GM12878 (cell line): ENCODE measurements around the gene SNPH. TPM values are rescaled to one million over a fixed set of nuclear protein-coding genes. Genes with fewer than 3 reads are reported as not detected.

ENCODE experiments used
- ATAC-seq: fragments of 200-7000 bp; cut with Tn5 transposase; 3 replicates; pipeline ENCODE4 v1.9.1; 2020; ENCODE audit warnings: mild to moderate bottlenecking, moderate library complexity
- BruUV-seq: library from RNA; stranded (reverse); fragments of 400-500 nt; replicated peaks from 2 replicates; lab custom pipeline; 2021; lab: Mats Ljungman, UMichigan
- CTCF ChIA-PET: fragments of 300-600 bp; sonication (Branson Sonifier 250); formaldehyde crosslinking; extraction: SDS; loops from one replicate; lab custom pipeline; 2021; ENCODE audit warnings: inconsistent platforms; lab: Yijun Ruan, JAX
- POLR2A ChIA-PET: fragments of 350-600 bp; formaldehyde crosslinking; extraction: SDS; loops from one replicate; lab custom pipeline; 2021; ENCODE audit warnings: inconsistent platforms; lab: Charles Lee
- RAD21 ChIA-PET: fragments of 300-600 bp; sonication (Branson Sonifier 250); formaldehyde crosslinking; loops from one replicate; lab custom pipeline; 2023; ENCODE audit warnings: antibody characterized with exemption; ENCODE audit not compliant: unreplicated experiment; lab: Charles Lee
- SMC1A ChIA-PET: fragments of 300-600 bp; sonication (Branson Sonifier 250); formaldehyde crosslinking; loops from one replicate; lab custom pipeline; 2023; ENCODE audit not compliant: unreplicated experiment, uncharacterized antibody; lab: Charles Lee
- DNase-seq: peaks from one replicate; pipeline ENCODE4 v3.0.0-alpha.2; 2011; ENCODE audit warnings: low read depth, low spot score
- FAIRE-seq: peaks from 3 replicates; lab custom pipeline; 2011; peaks lifted over from hg19 to GRCh38; lab: Jason Lieb, UNC
- H2AFZ ChIP-seq: 2 replicates; pipeline ENCODE4 v1.6.0; 2011; ENCODE audit warnings: low read depth, low read length, control low read depth; ENCODE audit not compliant: control insufficient read depth
- H3K27ac ChIP-seq: 2 replicates; pipeline ENCODE4 v1.5.1; 2011; ENCODE audit warnings: control low read depth; ENCODE audit not compliant: control insufficient read depth, insufficient read depth
- H3K27me3 ChIP-seq, 2 experiments: replicated peaks in 1 of 2; 2 replicates each; pipeline versions ENCODE4 v1.6.0 to v1.6.1; 2011; ENCODE audit warnings: low read length in 1 of 2; ENCODE audit not compliant: control insufficient read depth in 2 of 2, insufficient read depth in 2 of 2
- H3K36me3 ChIP-seq, 2 experiments: 2 replicates each; pipeline ENCODE4 v1.5.1; 2011; ENCODE audit warnings: low read length in 1 of 2; ENCODE audit not compliant: control insufficient read depth in 2 of 2, insufficient read depth in 2 of 2
- H3K4me1 ChIP-seq: 2 replicates; pipeline ENCODE4 v1.6.1; 2011; ENCODE audit warnings: mild to moderate bottlenecking, low read length, moderate library complexity, mixed read lengths; ENCODE audit not compliant: control insufficient read depth, insufficient read depth
- H3K4me2 ChIP-seq: 2 replicates; pipeline ENCODE4 v1.6.0; 2011; ENCODE audit warnings: control low read depth; ENCODE audit not compliant: control insufficient read depth, insufficient read depth
- H3K4me3 ChIP-seq: fragments of 200-600 bp; sonication (generic); 2 replicates; pipeline ENCODE4 v1.5.1; 2016
- H3K79me2 ChIP-seq: 2 replicates; pipeline ENCODE4 v1.6.0; 2011; ENCODE audit warnings: low read length; ENCODE audit not compliant: control insufficient read depth, insufficient read depth
- H3K9ac ChIP-seq: 2 replicates; pipeline ENCODE4 v1.8.0; 2011; ENCODE audit warnings: low read length, control low read depth, mixed read lengths; ENCODE audit not compliant: control insufficient read depth, insufficient read depth
- H3K9me3 ChIP-seq: replicated peaks from 3 replicates; pipeline ENCODE4 v1.5.1; 2011; ENCODE audit warnings: mild to moderate bottlenecking, low read length; ENCODE audit not compliant: control insufficient read depth, insufficient read depth
- H4K20me1 ChIP-seq: 2 replicates; pipeline ENCODE4 v1.6.0; 2011; ENCODE audit not compliant: control insufficient read depth, insufficient read depth
- ATF3 ChIP-seq: IDR thresholded peaks from 2 replicates; pipeline ENCODE4 v1.6.1; 2011; ENCODE audit warnings: low read depth, mild to moderate bottlenecking, low read length, moderate library complexity, borderline replicate concordance; ENCODE audit errors: extremely low read depth
- CEBPZ ChIP-seq: fragments of 150-350 bp; IDR thresholded peaks from 2 replicates; pipeline ENCODE4 v1.6.1; 2016; ENCODE audit warnings: low read depth, low read length
- CTCF ChIP-seq, 3 experiments: IDR thresholded peaks in 2 of 3; conservative IDR thresholded peaks in 1 of 3; 2 replicates each; pipeline ENCODE4 v1.5.1; 2011; ENCODE audit warnings: low read depth in 3 of 3, low read length in 3 of 3, mild to moderate bottlenecking in 3 of 3, control low read depth in 2 of 3, moderate library complexity in 2 of 3, inconsistent platforms in 1 of 3, mixed read lengths in 1 of 3; ENCODE audit not compliant: control insufficient read depth in 2 of 3, insufficient read depth in 1 of 3; ENCODE audit errors: extremely low read depth in 1 of 3
- ESRRA ChIP-seq: IDR thresholded peaks from 2 replicates; pipeline ENCODE4 v1.6.1; 2012; ENCODE audit warnings: mild to moderate bottlenecking, low read length, improper control_type of control experiment
- MLLT1 ChIP-seq: fragments of 450-650 bp; IDR thresholded peaks from 2 replicates; pipeline ENCODE4 v1.6.1; 2016; ENCODE audit warnings: mild to moderate bottlenecking
- MTA3 ChIP-seq: IDR thresholded peaks from 2 replicates; pipeline ENCODE4 v1.6.1; 2012; ENCODE audit warnings: low read length, inconsistent platforms, borderline replicate concordance
- RELB ChIP-seq: fragments of 450-650 bp; IDR thresholded peaks from 2 replicates; pipeline ENCODE4 v1.6.1; 2017; ENCODE audit warnings: low read depth, mild to moderate bottlenecking, moderate library complexity
- SMAD5 ChIP-seq: IDR thresholded peaks from 2 replicates; pipeline ENCODE4 v1.6.1; 2016; ENCODE audit warnings: antibody characterized with exemption, low read depth
- WGBS: methylation state at CpG from one replicate; pipeline ENCODE4 v1.1.6; 2016; ENCODE audit warnings: low lambda C conversion rate; ENCODE audit not compliant: insufficient replicate concordance, insufficient coverage; ENCODE audit errors: missing lambda C conversion rate; 5-methylcytosine and 5-hydroxymethylcytosine counted together
- in situ Hi-C: fragments of 300-500 bp; cut with MboI; formaldehyde crosslinking; loops from 9 replicates; pipeline ENCODE4 v1.14.3; 2018; ENCODE audit warnings: mixed read lengths
- intact Hi-C: fragments of 100-400 bp; cut with micrococcal nuclease; formaldehyde crosslinking; loops from one replicate; pipeline ENCODE4 v1.14.2; 2022; ENCODE audit not compliant: unreplicated experiment
- polyA plus RNA-seq, 11 experiments: library from polyadenylated mRNA; depleted of rRNA in 4 of 11; unstranded in 6 of 11; stranded (reverse) in 5 of 11; fragments of >200 nt; fragmentation: Nextera tagmentation in 4 of 11; fragmentation: Illumina TruSeq in 1 of 11; extraction: Ambion mirVana in 4 of 11; extraction: Trizol in 1 of 11; gene quantifications; 1 replicate in 1 of 11; 2 replicates in 10 of 11; pipeline versions ENCODE4 v1.2.1 to v1.2.3, GENCODE V29; 2011 to 2016; ENCODE audit warnings: inconsistent platforms in 2 of 11, missing spikeins in 2 of 11, low read depth in 1 of 11
- total RNA-seq, 4 experiments: library from RNA; depleted of rRNA in 3 of 4; stranded (reverse); fragments of >200 nt in 3 of 4; fragmentation: Illumina TruSeq in 1 of 4; extraction: Trizol in 1 of 4; gene quantifications; 2 replicates each; pipeline versions ENCODE4 v1.2.1 to v1.2.3, GENCODE V29; 2013 to 2021

The SNPH gene
- total and polyA plus RNA-seq, 10 of the 15 experiments (the other 5 are each of a cell fraction or from before 2014, with no cell fraction given) = 0.02 to 0.45 (median 0.34) TPM; not detected in 2

GRCh38 chr20:1273366-1273765 lies 7.3 kb downstream of the SNPH start:
- no peak overlapping the region for H3K27ac ChIP-seq
- H3K36me3 ChIP-seq = no peaks in the 10 kb centered on the region; a peak in 1 of 4 replicates
- no peak overlapping the region for H3K4me3 ChIP-seq
- POLR2A ChIA-PET = no interaction called here
- WGBS = 38% methylated on average over 2 of the region's 2 CpGs
- no peak for FAIRE-seq
- CTCF ChIA-PET = no interaction called here
- no peak overlapping the region for H3K9ac ChIP-seq
- no TSS peak for BruUV-seq
- intact Hi-C loops = no loop called here
- no peaks in the 10 kb centered on the region; a peak in 1 of 4 replicates for H3K27me3 ChIP-seq
- in situ Hi-C loops = no loop called here
- H3K4me2 ChIP-seq = no peak overlapping the region
- no peak for DNase-seq
- SMC1A ChIA-PET = no interaction called here
- no peak for ATAC-seq
- RAD21 ChIA-PET = no interaction called here
- TF ChIP-seq MTA3 = no peak
- TF ChIP-seq CTCF (IDR thresholded peaks at IDR 0.05 in 2 of 3, conservative IDR thresholded peaks at IDR 0.05 in 1 of 3; ENCODE audit: control insufficient read depth in 2 of 3, extremely low read depth in 1 of 3, insufficient read depth in 1 of 3, low read depth in 3 of 3, low read length in 3 of 3) = no peak
- no peak for TF ChIP-seq ESRRA
- TF ChIP-seq MLLT1 = no peak
- no peak for TF ChIP-seq RELB
- TF ChIP-seq CEBPZ = no peak
- no peak for TF ChIP-seq SMAD5
- TF ChIP-seq ATF3 = no peak
- H3K79me2 ChIP-seq = no peaks in the 10 kb centered on the region
- H3K4me1 ChIP-seq = no peaks in the 10 kb centered on the region
- H4K20me1 ChIP-seq = no peaks in the 10 kb centered on the region
- H3K9me3 ChIP-seq = no peaks in the 10 kb centered on the region
- H2AFZ ChIP-seq = no peak overlapping the region
